NOMO-1 treated with dmso at 0.1 percent for 144 hours (cell line): ENCODE data around the gene MCMBP.

Source experiments
- DNase-seq: peaks from one replicate; lab custom pipeline; 2025; ENCODE audit not compliant: unreplicated experiment; lab: John Stamatoyannopoulos, UW

Gene MCMBP

DNA sequence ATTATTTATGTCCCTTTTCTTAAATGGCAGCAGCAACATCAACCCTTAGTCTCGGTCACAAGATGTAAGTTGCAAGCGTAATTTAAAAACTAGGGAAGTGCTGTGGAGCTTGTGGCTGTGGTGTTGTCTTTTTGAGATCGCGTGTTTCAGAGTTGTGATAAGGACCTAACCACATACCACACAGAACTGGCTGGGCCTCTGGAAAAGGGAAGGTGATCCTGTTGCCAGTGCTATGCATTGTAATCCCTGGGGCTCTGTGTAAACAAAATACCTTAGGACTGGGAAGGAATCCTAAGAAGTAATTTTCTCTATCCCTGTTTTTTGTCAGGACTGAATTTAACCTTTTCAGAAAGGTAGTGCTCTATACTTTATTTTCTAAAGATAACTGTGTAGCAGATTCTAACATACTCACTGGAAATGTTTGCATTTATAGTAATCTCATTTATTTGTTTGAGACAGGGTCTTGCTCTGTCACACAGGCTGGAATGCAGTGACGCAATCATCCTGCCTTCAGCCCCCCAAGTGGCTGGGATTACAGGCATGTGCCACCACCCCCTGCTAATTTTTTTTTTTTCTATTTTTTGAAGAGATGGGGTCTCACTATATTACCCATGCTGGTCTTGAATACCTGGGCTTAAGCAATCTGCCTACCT, 86.4 kb downstream of the MCMBP start:
- peak; percentile 94 for DNase-seq

DNA sequence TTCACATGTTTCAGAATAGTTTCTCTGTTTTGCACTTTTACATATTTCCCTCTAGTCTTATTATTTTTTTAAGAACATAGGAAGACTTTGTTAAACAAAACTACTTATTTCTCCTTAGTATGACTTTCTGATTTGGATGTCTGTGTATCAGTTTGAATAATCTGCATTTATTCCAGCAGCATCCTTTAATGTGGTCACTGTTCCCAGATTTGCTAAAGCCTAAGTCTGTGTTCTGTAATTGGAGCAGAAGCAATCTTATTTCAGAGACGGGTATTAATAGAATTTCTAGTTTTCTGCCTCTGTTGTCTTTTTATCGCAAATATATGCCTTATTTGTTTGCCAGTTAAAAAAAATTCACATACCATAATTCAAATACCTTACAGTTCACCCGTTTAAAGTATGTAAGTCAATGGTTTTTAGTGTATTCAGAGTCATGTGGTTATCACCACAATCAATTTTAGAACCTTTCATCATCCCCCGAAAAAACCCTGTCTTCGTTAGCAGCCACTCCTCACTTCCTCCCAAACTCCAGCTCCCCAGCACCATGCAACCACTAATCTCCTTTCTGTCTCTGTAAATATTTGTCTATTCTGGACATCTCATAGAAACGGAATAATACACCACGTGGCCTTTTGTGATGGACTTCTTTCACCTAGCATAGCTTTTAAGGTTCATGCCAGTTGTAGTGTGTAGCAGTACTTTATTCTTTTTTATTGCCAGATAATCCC, 88.1 kb downstream of the MCMBP start:
- peak; percentile 91 for DNase-seq

DNA sequence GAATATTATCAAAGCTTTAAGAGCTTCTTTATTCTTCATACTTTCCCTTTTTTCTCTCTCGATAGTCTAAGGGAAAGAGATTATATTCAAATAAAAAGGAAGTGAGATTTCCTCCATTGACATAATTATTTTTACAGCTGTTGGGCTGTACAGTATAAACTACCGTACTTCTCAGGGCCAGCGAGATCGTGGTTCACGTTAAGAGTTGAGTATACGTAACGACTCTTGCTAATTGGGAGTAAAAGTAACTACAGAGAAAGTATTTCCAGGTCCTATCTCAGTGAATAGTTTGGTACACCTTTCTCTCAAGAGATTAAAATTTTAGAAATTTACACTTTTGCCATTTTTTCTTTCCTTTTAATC, 89.0 kb downstream of the MCMBP start:
- peak; percentile 16 for DNase-seq

DNA sequence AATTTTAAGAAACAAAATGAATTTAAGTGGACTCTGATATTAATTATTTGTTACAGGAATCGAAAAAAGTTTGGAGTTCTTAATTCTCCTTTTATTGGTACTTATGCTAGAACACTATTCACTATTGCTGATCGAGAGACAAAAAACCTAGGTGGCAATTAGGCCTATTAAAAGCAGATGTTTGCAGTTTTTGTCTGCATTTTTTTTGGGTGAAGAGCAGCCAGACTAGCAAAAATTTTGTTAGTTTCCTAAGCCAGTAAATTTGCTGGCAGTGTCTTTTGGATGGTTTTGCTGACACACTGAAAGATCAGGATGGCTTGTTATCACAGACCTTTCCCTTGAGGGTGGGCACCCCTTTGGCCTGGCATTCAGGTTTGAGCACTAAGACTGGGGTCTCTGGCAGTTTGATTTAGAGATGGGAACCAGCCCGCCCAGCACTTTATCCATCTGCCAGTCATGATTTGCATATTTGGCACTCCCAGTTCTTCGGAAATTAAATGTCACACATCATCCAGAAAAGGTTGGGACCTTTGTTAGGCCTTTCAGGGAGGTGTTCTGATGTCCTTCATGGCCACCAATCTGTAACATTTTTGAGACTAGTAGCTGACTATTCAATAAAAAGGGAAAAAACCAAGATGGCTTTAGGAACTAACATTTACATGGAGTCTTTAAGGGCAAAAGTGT, 89.5 kb downstream of the MCMBP start:
- no peak for DNase-seq

DNA sequence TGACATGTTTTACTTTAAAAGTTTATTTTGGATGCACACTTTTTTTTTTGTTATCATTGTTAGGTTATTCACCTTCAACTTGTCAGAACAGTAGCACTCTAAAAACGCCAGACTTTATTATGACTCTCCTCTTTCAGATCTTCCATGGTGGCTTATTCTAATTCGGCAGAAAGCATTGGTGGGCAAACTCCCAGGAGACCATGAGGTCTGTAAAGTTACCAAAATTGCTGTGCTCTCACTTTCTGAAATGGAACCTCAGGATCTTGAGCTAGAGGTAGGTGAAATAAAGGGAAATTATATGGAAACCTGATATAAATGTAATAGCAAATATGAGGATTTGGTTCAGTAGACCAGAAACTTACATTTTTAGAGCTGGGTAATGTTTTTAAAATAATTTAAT, 91.1 kb downstream of the MCMBP start:
- no peak for DNase-seq

DNA sequence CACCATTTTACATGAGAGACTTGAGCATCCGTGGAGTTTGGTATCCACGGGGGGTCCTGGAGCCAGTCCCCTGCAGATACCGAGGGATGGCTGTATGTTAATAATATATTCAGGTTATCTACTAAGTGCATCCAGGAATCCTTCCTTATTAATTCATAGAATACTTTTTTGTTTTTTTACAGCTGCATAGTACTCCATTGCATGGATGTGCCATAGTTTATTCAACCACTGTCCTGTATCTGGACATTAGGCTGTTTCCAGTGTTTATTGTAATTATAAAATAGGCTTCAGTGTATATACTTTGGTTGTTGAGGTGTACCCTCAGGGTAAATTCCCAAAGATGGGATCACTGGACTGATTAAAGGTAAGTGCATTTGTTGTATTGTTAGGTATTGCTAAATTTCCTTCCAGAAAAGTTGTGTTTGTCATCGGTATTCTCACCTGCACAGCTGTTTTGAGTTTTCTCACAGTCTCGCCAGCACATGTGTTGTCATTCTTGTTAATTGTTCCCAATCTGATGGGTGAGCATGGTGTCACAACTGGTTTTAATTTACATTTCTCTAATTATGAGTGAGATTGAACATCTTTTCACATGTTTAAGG, 91.7 kb downstream of the MCMBP start:
- no peak for DNase-seq
